ENCODE measurements around the gene RNF217. TPM values are rescaled to one million over a fixed set of nuclear protein-coding genes. Genes with fewer than 3 reads are reported as not detected.
"Not testable (repeated sequence)": the region's sequence is repeated elsewhere in the genome, so short reads cannot be mapped to it uniquely, and the experiment has no call there.

Gene RNF217
- total RNA-seq, 1 experiment from 2014 or later, result 37.7 TPM

DNA sequence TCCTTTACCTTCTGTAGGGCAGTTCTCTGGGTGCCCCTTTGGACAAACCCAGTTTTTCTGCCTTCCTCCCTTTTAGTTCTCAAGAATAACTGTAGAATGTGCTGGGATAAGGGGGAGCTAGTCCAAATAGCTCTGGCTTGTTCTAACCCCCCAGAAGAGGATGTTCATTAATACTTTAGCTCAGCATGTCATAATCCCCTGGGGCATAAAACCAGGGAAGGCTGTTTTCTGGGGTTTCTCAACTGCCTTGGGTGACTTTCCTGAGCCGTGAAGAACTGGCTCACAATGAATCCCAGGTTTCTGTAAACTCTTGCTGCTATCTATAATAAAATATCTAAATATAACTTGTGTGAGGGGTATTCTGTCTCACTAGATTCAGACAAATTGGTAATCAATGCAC lies 44.5 kb upstream of the RNF217 start:
- TF ChIP-seq, protein P1, sequence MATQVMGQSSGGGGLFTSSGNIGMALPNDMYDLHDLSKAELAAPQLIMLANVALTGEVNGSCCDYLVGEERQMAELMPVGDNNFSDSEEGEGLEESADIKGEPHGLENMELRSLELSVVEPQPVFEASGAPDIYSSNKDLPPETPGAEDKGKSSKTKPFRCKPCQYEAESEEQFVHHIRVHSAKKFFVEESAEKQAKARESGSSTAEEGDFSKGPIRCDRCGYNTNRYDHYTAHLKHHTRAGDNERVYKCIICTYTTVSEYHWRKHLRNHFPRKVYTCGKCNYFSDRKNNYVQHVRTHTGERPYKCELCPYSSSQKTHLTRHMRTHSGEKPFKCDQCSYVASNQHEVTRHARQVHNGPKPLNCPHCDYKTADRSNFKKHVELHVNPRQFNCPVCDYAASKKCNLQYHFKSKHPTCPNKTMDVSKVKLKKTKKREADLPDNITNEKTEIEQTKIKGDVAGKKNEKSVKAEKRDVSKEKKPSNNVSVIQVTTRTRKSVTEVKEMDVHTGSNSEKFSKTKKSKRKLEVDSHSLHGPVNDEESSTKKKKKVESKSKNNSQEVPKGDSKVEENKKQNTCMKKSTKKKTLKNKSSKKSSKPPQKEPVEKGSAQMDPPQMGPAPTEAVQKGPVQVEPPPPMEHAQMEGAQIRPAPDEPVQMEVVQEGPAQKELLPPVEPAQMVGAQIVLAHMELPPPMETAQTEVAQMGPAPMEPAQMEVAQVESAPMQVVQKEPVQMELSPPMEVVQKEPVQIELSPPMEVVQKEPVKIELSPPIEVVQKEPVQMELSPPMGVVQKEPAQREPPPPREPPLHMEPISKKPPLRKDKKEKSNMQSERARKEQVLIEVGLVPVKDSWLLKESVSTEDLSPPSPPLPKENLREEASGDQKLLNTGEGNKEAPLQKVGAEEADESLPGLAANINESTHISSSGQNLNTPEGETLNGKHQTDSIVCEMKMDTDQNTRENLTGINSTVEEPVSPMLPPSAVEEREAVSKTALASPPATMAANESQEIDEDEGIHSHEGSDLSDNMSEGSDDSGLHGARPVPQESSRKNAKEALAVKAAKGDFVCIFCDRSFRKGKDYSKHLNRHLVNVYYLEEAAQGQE (IDR thresholded peaks at IDR 0.05; ENCODE audit: insufficient read depth in 1 of 2, low read depth in 2 of 2, low read length in 1 of 2), result no peak
- TF ChIP-seq TCF7L2 (IDR thresholded peaks at IDR 0.05; ENCODE audit: low read depth, low read length), result no peak
- TF ChIP-seq SIN3A (IDR thresholded peaks at IDR 0.05; ENCODE audit: borderline replicate concordance, insufficient read depth, low read depth, low read length), result no peak
- TF ChIP-seq POLR2AphosphoS5 (IDR thresholded peaks at IDR 0.05; ENCODE audit: low read depth, low read length), result no peak
- no peak for TF ChIP-seq CTCF (IDR thresholded peaks at IDR 0.05)
- ChIA-PET CTCF (no interaction called here), POLR2A (no interaction called here)
- no peak for ATAC-seq
- intact Hi-C loops (cut with micrococcal nuclease; ENCODE audit: unreplicated experiment), result no loop called here
- H3K36me3 ChIP-seq (ENCODE audit: control insufficient read depth, insufficient read depth, low read length), result no peaks in the 10 kb centered on the region
- H3K9me3 ChIP-seq (ENCODE audit: control insufficient read depth, insufficient read depth, low read depth, low read length), result no peaks in the 10 kb centered on the region
- H3K27ac ChIP-seq (ENCODE audit: low read length), result no peak overlapping the region
- no peaks in the 10 kb centered on the region for H3K4me1 ChIP-seq (ENCODE audit: control insufficient read depth, insufficient read depth, low read length)
- no peak overlapping the region for H3K4me3 ChIP-seq (ENCODE audit: low read depth in 2 of 2, low read length in 2 of 2)
- no peak for DNase-seq (ENCODE audit: low read depth, low spot score)
- in situ Hi-C loops (cut with HindIII; ENCODE audit: low pct_unique_long_range_greater_than_20kb, low sequenced_read_pairs), result no loop called here
- no TSS peak for BruUV-seq (replicated peaks)
- H3K27me3 ChIP-seq (ENCODE audit: control insufficient read depth, insufficient read depth, low read length), result no peaks in the 10 kb centered on the region

DNA sequence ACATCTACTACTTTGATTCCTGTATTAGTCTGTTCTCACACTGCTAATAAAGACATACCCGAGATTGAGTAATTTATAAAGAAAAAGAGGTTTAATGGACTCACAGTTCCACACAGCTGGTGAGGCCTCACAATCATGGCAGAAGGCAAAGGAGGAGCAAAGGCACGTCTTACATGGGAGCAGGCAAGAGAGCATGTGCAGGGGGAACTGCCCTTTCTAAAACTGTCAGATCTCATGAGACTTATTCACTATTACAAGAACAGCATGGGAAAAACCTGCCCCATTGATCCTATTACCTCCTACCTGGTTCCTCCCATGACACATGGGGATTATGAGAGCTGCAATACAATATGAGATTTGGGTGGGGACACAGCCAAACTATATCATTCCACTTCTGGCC lies 42.5 kb upstream of the RNF217 start:
- POLR2A ChIA-PET; H3K36me3 ChIP-seq (ENCODE audit: control insufficient read depth, insufficient read depth, low read length); CTCF ChIA-PET; H3K27me3 ChIP-seq (ENCODE audit: control insufficient read depth, insufficient read depth, low read length); BruUV-seq (replicated peaks); H3K27ac ChIP-seq (ENCODE audit: low read length); intact Hi-C loops (cut with micrococcal nuclease; ENCODE audit: unreplicated experiment); in situ Hi-C loops (cut with HindIII; ENCODE audit: low pct_unique_long_range_greater_than_20kb, low sequenced_read_pairs); H3K4me1 ChIP-seq (ENCODE audit: control insufficient read depth, insufficient read depth, low read length); H3K4me3 ChIP-seq (ENCODE audit: low read depth in 2 of 2, low read length in 2 of 2); DNase-seq (ENCODE audit: low read depth, low spot score); ATAC-seq; H3K9me3 ChIP-seq (ENCODE audit: control insufficient read depth, insufficient read depth, low read depth, low read length): not testable (repeated sequence)

DNA sequence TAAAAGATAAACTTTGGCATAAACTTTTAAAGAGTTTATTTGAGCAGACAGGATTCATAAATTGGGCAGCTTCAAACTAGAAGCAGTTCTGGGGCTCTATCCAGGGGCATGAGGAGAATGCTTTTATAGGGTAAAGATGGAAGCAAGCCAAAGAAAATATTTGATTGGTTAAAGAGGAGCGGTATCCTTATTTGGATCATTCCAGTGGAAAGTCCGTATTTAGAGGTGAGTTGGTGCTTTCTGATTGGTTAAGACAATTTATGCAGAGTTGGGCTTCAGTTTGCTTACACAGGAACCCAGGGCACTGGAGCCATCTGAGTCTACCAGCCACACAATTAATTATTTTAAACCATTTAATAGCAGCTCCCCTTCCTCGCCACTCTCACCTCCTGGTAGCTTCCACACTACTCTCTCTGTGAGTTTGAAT lies 37.9 kb upstream of the RNF217 start:
- H3K36me3 ChIP-seq (ENCODE audit: control insufficient read depth, insufficient read depth, low read length), result no peaks in the 10 kb centered on the region
- TF ChIP-seq, protein P1 (IDR thresholded peaks at IDR 0.05; ENCODE audit: insufficient read depth in 1 of 2, low read depth in 2 of 2, low read length in 1 of 2), result no peak
- TF ChIP-seq SIN3A (IDR thresholded peaks at IDR 0.05; ENCODE audit: borderline replicate concordance, insufficient read depth, low read depth, low read length) (no peak), TCF7L2 (IDR thresholded peaks at IDR 0.05; ENCODE audit: low read depth, low read length) (no peak), POLR2AphosphoS5 (IDR thresholded peaks at IDR 0.05; ENCODE audit: low read depth, low read length) (no peak)
- intact Hi-C loops (cut with micrococcal nuclease; ENCODE audit: unreplicated experiment), result no loop called here
- no peak overlapping the region for H3K27ac ChIP-seq (ENCODE audit: low read length)
- ATAC-seq, result no peak
- no peaks in the 10 kb centered on the region for H3K4me1 ChIP-seq (ENCODE audit: control insufficient read depth, insufficient read depth, low read length)
- no peaks in the 10 kb centered on the region for H3K27me3 ChIP-seq (ENCODE audit: control insufficient read depth, insufficient read depth, low read length)
- ChIA-PET CTCF (no interaction called here), POLR2A (no interaction called here)
- DNase-seq (ENCODE audit: low read depth, low spot score), result no peak
- no peaks in the 10 kb centered on the region for H3K9me3 ChIP-seq (ENCODE audit: control insufficient read depth, insufficient read depth, low read depth, low read length)
- in situ Hi-C loops (cut with HindIII; ENCODE audit: low pct_unique_long_range_greater_than_20kb, low sequenced_read_pairs), result no loop called here
- BruUV-seq (replicated peaks), result no TSS peak
- H3K4me3 ChIP-seq (ENCODE audit: low read depth in 2 of 2, low read length in 2 of 2), result no peak overlapping the region
